ENCODE results near the gene RASL10A.

DNA sequence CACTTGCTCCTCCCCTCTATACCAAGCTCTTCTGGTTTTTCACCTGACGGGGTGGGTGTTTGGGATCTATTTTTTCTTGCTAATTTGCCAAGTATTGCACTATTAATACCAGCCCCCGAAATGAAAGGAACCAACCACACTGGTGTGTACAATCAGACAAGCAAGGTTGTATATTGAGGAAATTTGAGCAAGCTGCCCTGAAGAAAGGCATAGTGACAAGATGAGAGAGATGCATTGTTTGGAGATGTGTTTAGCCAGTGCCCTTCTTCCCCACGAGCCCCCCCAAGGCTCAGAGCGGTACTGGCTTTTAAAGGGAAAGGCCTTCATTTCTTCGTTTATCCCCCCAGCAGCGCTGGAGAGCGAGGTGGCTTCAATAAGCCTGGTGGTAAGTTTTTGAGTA, 24.3 kb downstream of the RASL10A start:
- TF ChIP-seq, protein P1, sequence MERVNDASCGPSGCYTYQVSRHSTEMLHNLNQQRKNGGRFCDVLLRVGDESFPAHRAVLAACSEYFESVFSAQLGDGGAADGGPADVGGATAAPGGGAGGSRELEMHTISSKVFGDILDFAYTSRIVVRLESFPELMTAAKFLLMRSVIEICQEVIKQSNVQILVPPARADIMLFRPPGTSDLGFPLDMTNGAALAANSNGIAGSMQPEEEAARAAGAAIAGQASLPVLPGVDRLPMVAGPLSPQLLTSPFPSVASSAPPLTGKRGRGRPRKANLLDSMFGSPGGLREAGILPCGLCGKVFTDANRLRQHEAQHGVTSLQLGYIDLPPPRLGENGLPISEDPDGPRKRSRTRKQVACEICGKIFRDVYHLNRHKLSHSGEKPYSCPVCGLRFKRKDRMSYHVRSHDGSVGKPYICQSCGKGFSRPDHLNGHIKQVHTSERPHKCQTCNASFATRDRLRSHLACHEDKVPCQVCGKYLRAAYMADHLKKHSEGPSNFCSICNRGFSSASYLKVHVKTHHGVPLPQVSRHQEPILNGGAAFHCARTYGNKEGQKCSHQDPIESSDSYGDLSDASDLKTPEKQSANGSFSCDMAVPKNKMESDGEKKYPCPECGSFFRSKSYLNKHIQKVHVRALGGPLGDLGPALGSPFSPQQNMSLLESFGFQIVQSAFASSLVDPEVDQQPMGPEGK (CRISPR knock-in tag; IDR thresholded peaks at IDR 0.05; ENCODE audit: borderline replicate concordance) = no peak
- TF ChIP-seq ZNF565 (CRISPR knock-in tag; conservative IDR thresholded peaks at IDR 0.05; ENCODE audit: low read depth) = no peak
- no peak for TF ChIP-seq ARNTL (CRISPR knock-in tag; IDR thresholded peaks at IDR 0.05; ENCODE audit: borderline replicate concordance, low read depth)
- TF ChIP-seq, protein P2, sequence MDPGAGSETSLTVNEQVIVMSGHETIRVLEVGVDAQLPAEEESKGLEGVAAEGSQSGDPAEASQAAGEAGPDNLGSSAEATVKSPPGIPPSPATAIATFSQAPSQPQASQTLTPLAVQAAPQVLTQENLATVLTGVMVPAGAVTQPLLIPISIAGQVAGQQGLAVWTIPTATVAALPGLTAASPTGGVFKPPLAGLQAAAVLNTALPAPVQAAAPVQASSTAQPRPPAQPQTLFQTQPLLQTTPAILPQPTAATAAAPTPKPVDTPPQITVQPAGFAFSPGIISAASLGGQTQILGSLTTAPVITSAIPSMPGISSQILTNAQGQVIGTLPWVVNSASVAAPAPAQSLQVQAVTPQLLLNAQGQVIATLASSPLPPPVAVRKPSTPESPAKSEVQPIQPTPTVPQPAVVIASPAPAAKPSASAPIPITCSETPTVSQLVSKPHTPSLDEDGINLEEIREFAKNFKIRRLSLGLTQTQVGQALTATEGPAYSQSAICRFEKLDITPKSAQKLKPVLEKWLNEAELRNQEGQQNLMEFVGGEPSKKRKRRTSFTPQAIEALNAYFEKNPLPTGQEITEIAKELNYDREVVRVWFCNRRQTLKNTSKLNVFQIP (CRISPR knock-in tag; IDR thresholded peaks at IDR 0.05; ENCODE audit: borderline replicate concordance, low read depth) = no peak
- TF ChIP-seq OSR1 (CRISPR knock-in tag; IDR thresholded peaks at IDR 0.05) = no peak
- TF ChIP-seq PPARA (CRISPR knock-in tag; IDR thresholded peaks at IDR 0.05; ENCODE audit: borderline replicate concordance) = no peak
- TF ChIP-seq, protein P3, sequence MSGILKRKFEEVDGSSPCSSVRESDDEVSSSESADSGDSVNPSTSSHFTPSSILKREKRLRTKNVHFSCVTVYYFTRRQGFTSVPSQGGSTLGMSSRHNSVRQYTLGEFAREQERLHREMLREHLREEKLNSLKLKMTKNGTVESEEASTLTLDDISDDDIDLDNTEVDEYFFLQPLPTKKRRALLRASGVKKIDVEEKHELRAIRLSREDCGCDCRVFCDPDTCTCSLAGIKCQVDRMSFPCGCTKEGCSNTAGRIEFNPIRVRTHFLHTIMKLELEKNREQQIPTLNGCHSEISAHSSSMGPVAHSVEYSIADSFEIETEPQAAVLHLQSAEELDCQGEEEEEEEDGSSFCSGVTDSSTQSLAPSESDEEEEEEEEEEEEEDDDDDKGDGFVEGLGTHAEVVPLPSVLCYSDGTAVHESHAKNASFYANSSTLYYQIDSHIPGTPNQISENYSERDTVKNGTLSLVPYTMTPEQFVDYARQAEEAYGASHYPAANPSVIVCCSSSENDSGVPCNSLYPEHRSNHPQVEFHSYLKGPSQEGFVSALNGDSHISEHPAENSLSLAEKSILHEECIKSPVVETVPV (CRISPR knock-in tag; IDR thresholded peaks at IDR 0.05) = no peak
